KMS-11 (cell line): ENCODE results near the gene CSMD2.

Source experiments
- H2AFZ ChIP-seq: fragments of 200-600 bp; sonication (generic); 2 replicates; pipeline ENCODE4 v1.6.1; 2016; ENCODE audit warnings: antibody characterized with exemption, mixed run types, low read depth
- H3K27ac ChIP-seq: fragments of 200-600 bp; sonication (generic); 2 replicates; pipeline ENCODE4 v1.6.1; 2016; ENCODE audit warnings: mild to moderate bottlenecking, mixed run types
- H3K27me3 ChIP-seq: fragments of 200-600 bp; sonication (generic); 2 replicates; pipeline ENCODE4 v1.6.1; 2017; ENCODE audit warnings: mild to moderate bottlenecking, low read depth, mixed run types, moderate library complexity; ENCODE audit not compliant: insufficient read depth
- H3K36me3 ChIP-seq: fragments of 200-600 bp; sonication (generic); 2 replicates; pipeline ENCODE4 v1.6.1; 2017; ENCODE audit warnings: mild to moderate bottlenecking, mixed run types; ENCODE audit not compliant: insufficient read depth
- H3K4me1 ChIP-seq: fragments of 200-600 bp; sonication (generic); 2 replicates; pipeline ENCODE4 v1.6.1; 2016; ENCODE audit warnings: mild to moderate bottlenecking, low read depth, mixed run types; ENCODE audit not compliant: poor library complexity, severe bottlenecking
- H3K4me2 ChIP-seq: fragments of 200-600 bp; sonication (generic); 2 replicates; pipeline ENCODE4 v1.7.0; 2016; ENCODE audit warnings: mild to moderate bottlenecking, mixed run types
- H3K4me3 ChIP-seq: fragments of 200-600 bp; sonication (generic); IDR thresholded peaks from 2 replicates; pipeline ENCODE4 v1.6.1; 2017; ENCODE audit warnings: low read depth, low read length, mixed read lengths; ENCODE audit not compliant: insufficient read depth
- H3K79me2 ChIP-seq: fragments of 200-600 bp; sonication (generic); 2 replicates; pipeline ENCODE4 v1.6.1; 2016; ENCODE audit warnings: low read depth, mixed run types; ENCODE audit not compliant: insufficient read depth
- H3K9ac ChIP-seq: fragments of 200-600 bp; sonication (generic); 2 replicates; pipeline ENCODE4 v1.6.1; 2016; ENCODE audit warnings: mild to moderate bottlenecking, mixed run types
- H4K20me1 ChIP-seq: fragments of 200-600 bp; sonication (generic); 2 replicates; pipeline ENCODE4 v1.6.1; 2016; ENCODE audit warnings: mild to moderate bottlenecking, mixed run types; ENCODE audit not compliant: insufficient read depth
- CTCF ChIP-seq: fragments of 200-600 bp; sonication (generic); conservative IDR thresholded peaks from 2 replicates; pipeline ENCODE4 v1.6.1; 2017; ENCODE audit warnings: low read depth, mild to moderate bottlenecking, antibody characterized with exemption, low read length, moderate library complexity, mixed read lengths

The CSMD2 gene

GRCh38 chr1:33979341-33979740 is 185.7 kb downstream of the CSMD2 start:
- H3K79me2 ChIP-seq: no peaks in the 10 kb centered on the region
- no peak overlapping the region for H3K4me2 ChIP-seq
- no peak overlapping the region for H3K9ac ChIP-seq
- no peak for TF ChIP-seq CTCF
- no peaks in the 10 kb centered on the region for H4K20me1 ChIP-seq
- no peak overlapping the region for H3K4me3 ChIP-seq
- no peaks in the 10 kb centered on the region; the same call in 1 of the 2 replicates for H3K27me3 ChIP-seq
- H3K27ac ChIP-seq: no peak overlapping the region
- H3K4me1 ChIP-seq: no peaks in the 10 kb centered on the region
- no peak overlapping the region for H2AFZ ChIP-seq
- H3K36me3 ChIP-seq: no peaks in the 10 kb centered on the region

- H3K9ac ChIP-seq: no peak overlapping the region
- no peak overlapping the region for H3K4me3 ChIP-seq
- no peaks in the 10 kb centered on the region for H3K4me1 ChIP-seq
- H3K27ac ChIP-seq: no peak overlapping the region
- no peaks in the 10 kb centered on the region for H4K20me1 ChIP-seq
- H3K79me2 ChIP-seq: no peaks in the 10 kb centered on the region
- no peak overlapping the region for H3K4me2 ChIP-seq
- H3K36me3 ChIP-seq: no peaks in the 10 kb centered on the region
- H2AFZ ChIP-seq: no peak overlapping the region
- TF ChIP-seq CTCF: no peak
- no peaks in the 10 kb centered on the region for H3K27me3 ChIP-seq
These were observed 189.1 kb downstream of the CSMD2 start for GRCh38 chr1:33975961-33976360.

- no peak overlapping the region for H2AFZ ChIP-seq
- no peaks in the 10 kb centered on the region for H3K27me3 ChIP-seq
- H3K4me2 ChIP-seq: no peak overlapping the region
- H3K36me3 ChIP-seq: no peaks in the 10 kb centered on the region
- no peak overlapping the region for H3K9ac ChIP-seq
- no peaks in the 10 kb centered on the region for H4K20me1 ChIP-seq
- TF ChIP-seq CTCF: no peak
- no peaks in the 10 kb centered on the region for H3K4me1 ChIP-seq
- no peak overlapping the region for H3K27ac ChIP-seq
- no peak overlapping the region for H3K4me3 ChIP-seq
- H3K79me2 ChIP-seq: no peaks in the 10 kb centered on the region
These were observed 191.1 kb downstream of the CSMD2 start for GRCh38 chr1:33973799-33974545.

GRCh38 chr1:33972676-33973395 is 192.2 kb downstream of the CSMD2 start:
- Histone ChIP-seq H3K27ac (no peak overlapping the region), H3K27me3 (no peaks in the 10 kb centered on the region; the same call in 1 of the 2 replicates), H3K9ac (no peak overlapping the region), H2AFZ (no peak overlapping the region), H3K4me2 (no peak overlapping the region), H4K20me1 (no peaks in the 10 kb centered on the region), H3K4me3 (no peak overlapping the region), H3K4me1 (no peaks in the 10 kb centered on the region), H3K79me2 (no peaks in the 10 kb centered on the region), H3K36me3 (no peaks in the 10 kb centered on the region)
- no peak for TF ChIP-seq CTCF
